Ascending aorta (tissue), 2 donors: ENCODE measurements around the gene PKD1L1. TPM values are rescaled to one million over a fixed set of nuclear protein-coding genes. Genes with fewer than 3 reads are reported as not detected.
"Not testable (repeated sequence)": the region's sequence is repeated elsewhere in the genome, so short reads cannot be mapped to it uniquely, and the experiment has no call there.

Experiments used
- DNase-seq, 2 donors: peaks; one replicate each; pipeline ENCODE4 v3.0.0-alpha.2; 2019; ENCODE audit warnings: low spot score in 2 of 2
- H3K27ac ChIP-seq, 2 donors: fragments of 200-600 bp; sonication (generic); one replicate each; pipeline ENCODE4 v1.5.1; 2016 to 2017; ENCODE audit warnings: mild to moderate bottlenecking in 1 of 2
- H3K27me3 ChIP-seq: fragments of 200-600 bp; sonication (generic); one replicate; pipeline ENCODE4 v1.5.1; 2017
- H3K36me3 ChIP-seq, 2 donors: fragments of 200-600 bp; sonication (generic); one replicate each; pipeline ENCODE4 v1.5.1; 2016
- H3K4me1 ChIP-seq, 2 donors: fragments of 200-600 bp; sonication (generic); one replicate each; pipeline ENCODE4 v1.5.1; 2016 to 2017; ENCODE audit warnings: mild to moderate bottlenecking in 1 of 2
- H3K4me3 ChIP-seq, 2 donors: fragments of 200-600 bp; sonication (generic); one replicate each; pipeline ENCODE4 v1.5.1; 2016 to 2017; ENCODE audit warnings: mild to moderate bottlenecking in 1 of 2
- H3K9me3 ChIP-seq, 2 donors: fragments of 200-600 bp; sonication (generic); one replicate each; pipeline ENCODE4 v1.5.1; 2016
- intact Hi-C: fragments of 100-400 bp; cut with DNase I; formaldehyde crosslinking; loops from one replicate; pipeline ENCODE4 v1.15.1; 2023
- total RNA-seq: library from RNA; depleted of rRNA; stranded (reverse); fragments of >200 nt; gene quantifications from one replicate; pipeline ENCODE4 v1.1.0, GENCODE V29; 2016
- TF ChIP-seq, protein P1 (sequence below), 3 experiments: fragments of 200-600 bp in 2 of 3; fragments of 450-650 bp in 1 of 3; sonication (generic) in 2 of 3; IDR thresholded peaks; one replicate each; pipeline ENCODE4 v1.5.1; 2016 to 2019; ENCODE audit warnings: antibody characterized with exemption in 3 of 3, mild to moderate bottlenecking in 1 of 3, moderate library complexity in 1 of 3

PKD1L1 gene
- total RNA-seq, 1 donor from 2014 or later = 1.1 TPM

DNA sequence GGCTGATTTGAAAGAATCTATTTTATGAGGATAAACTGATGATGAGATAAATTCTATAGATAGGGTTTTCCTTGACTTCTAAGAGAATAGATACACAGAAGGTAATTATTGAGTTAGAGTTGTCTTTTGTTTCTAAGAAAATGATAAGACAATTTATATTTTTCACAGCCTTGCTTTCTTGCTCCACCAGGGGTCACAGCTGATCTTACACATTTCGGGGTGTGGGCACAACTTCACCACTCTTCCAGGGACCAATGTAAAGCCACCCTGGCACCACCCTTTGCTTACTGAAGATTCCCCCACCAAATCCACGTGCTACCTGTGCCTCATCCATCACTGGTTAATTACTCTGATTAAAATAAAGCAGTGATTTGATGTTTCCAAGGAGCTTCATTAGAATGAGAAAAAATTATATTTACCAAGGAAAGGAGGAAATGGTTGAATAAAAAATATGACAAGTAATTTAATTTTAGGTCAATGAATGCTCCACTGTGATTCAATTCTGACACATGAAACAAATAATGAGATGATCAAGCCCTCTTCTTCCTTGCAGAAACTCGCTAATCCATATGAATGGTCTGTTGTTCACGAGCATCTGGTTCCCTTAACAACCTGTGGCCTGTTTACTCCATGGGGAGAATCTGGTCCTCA, 189.1 kb downstream of the PKD1L1 start:
- no peak for DNase-seq
- Histone ChIP-seq H3K36me3 (no peaks in the 10 kb centered on the region), H3K4me1 (peaks cover 0 to 15% of the 10 kb centered on the region in 2 donors), H3K27me3 (no peaks in the 10 kb centered on the region), H3K9me3 (no peaks in the 10 kb centered on the region), H3K27ac (peak overlapping the region; percentile 63 to 86), H3K4me3 (no peak overlapping the region)
- intact Hi-C loops = loop anchor here (5.0 to 10.0 kb wide), 5 partner anchors 58 to 326 kb away; partner anchors contain the start of genes TNS3 and UPP1
- TF ChIP-seq, protein P1, sequence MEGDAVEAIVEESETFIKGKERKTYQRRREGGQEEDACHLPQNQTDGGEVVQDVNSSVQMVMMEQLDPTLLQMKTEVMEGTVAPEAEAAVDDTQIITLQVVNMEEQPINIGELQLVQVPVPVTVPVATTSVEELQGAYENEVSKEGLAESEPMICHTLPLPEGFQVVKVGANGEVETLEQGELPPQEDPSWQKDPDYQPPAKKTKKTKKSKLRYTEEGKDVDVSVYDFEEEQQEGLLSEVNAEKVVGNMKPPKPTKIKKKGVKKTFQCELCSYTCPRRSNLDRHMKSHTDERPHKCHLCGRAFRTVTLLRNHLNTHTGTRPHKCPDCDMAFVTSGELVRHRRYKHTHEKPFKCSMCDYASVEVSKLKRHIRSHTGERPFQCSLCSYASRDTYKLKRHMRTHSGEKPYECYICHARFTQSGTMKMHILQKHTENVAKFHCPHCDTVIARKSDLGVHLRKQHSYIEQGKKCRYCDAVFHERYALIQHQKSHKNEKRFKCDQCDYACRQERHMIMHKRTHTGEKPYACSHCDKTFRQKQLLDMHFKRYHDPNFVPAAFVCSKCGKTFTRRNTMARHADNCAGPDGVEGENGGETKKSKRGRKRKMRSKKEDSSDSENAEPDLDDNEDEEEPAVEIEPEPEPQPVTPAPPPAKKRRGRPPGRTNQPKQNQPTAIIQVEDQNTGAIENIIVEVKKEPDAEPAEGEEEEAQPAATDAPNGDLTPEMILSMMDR (IDR thresholded peaks at IDR 0.05) = peak in 1 of 3 experiments; percentile 14

DNA sequence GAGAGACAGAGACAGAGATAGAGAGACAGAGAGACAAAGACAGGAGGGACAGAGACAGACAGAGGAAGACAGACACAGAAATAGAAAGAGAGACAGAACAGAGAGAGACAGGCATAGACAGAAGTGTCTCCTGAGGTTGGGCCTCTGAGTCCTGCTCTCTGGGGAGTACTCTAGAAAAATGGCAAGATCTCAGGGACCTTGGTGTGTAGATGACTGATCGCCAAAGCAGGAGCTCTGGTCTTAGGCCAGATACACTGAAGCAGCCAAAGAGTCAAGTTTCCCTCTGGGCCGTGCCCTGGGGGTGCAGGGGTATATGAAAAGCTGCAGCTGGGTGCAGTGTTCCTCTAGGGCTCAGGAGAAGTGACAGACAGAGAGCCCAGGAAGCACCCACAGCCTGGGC, 189.7 kb downstream of the PKD1L1 start:
- Histone ChIP-seq H3K27me3 (no peaks in the 10 kb centered on the region), H3K36me3 (no peaks in the 10 kb centered on the region), H3K4me1 (peaks cover 0 to 14% of the 10 kb centered on the region in 2 donors), H3K27ac (peak overlapping the region; percentile 63 to 86), H3K4me3 (no peak overlapping the region), H3K9me3 (no peaks in the 10 kb centered on the region)
- TF ChIP-seq, protein P1 (IDR thresholded peaks at IDR 0.05) = no peak
- peak in 1 of 2 donors; percentile 84 for DNase-seq
- intact Hi-C loops = loop anchor here (1.0 to 10.0 kb wide), 6 partner anchors 13 to 326 kb away; partner anchors contain the start of genes TNS3 and UPP1

DNA sequence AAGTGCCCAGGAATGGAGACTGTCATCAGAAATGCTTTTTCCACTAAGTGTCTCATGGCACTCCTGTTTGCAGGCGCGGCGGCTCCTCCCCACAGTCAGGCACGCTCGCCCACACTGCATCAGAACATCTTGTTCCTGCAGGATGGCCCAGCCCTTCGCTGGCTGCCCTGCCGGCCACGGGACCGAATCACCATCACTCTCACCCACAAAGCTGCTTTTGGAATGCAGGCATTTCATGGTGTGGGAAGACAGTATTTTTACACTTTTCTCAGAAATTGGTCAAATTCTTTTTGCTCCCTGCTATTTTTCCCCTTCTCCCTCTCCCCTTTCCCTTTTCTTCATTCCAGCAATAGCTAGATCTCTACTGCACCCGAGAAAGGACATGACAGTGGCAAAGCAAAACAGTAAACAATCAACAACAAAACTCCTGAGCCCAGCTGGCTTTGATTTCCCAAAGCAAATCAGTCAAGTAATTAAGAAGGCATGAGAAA, 190.3 kb downstream of the PKD1L1 start:
- no peak overlapping the region for H3K4me3 ChIP-seq
- no peaks in the 10 kb centered on the region for H3K36me3 ChIP-seq
- DNase-seq = peak; percentile 63 to 93
- peak overlapping the region; percentile 70 to 86 for H3K27ac ChIP-seq
- intact Hi-C loops = loop anchor here (1.0 to 10.0 kb wide), 6 partner anchors 13 to 327 kb away; partner anchors contain the start of genes TNS3 and UPP1
- H3K9me3 ChIP-seq = no peaks in the 10 kb centered on the region
- H3K27me3 ChIP-seq = no peaks in the 10 kb centered on the region
- TF ChIP-seq, protein P1 (IDR thresholded peaks at IDR 0.05) = no peak
- peaks cover 0 to 12% of the 10 kb centered on the region in 2 donors for H3K4me1 ChIP-seq

DNA sequence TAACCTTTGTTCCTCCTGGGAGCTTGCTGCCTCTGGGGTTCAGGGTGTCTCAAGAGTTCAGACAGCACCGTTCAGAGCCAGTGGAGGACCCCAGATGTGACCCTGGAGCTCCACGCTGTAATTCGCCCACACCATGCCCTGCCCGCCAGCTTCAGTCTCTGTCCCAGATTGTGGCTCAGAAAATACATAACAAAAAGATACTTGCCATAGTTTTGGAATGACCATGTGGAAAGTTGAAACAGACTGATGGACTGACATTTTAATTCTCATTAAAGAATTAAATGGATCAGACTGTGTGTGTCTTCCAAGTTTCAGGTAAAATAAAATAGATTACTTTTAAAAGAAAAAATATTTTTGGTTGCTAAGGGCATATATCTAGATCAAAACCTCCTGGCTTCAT, 191.6 kb downstream of the PKD1L1 start:
- H3K4me1 ChIP-seq = peaks cover 0 to 12% of the 10 kb centered on the region in 2 donors
- H3K27ac ChIP-seq = peak overlapping the region; percentile 70 to 86
- intact Hi-C loops = loop anchor here (5.0 to 10.0 kb wide), 5 partner anchors 61 to 328 kb away; partner anchors contain the start of genes TNS3 and UPP1

DNA sequence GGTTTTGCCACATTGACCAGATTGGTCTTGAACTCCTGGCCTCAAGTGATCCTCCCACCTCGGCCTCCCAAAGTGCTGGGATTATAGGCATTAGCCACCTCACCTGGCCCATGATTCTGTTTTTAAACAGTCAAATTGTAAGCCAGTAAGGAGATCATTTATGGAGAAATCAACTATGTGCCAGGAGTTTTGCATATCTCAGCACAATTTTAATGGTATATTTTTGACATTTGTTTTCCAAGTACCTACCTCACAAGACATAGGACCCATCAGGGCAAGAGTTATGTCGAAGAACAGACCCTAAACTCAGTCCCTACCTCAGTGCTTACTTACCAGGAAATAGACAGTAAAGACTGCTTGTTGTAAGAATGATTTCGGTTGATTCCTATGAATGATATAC, 193.0 kb downstream of the PKD1L1 start:
- intact Hi-C loops = loop anchor here (5.0 to 10.0 kb wide), 5 partner anchors 62 to 330 kb away; partner anchors contain the start of genes TNS3 and UPP1
- no peak overlapping the region for H3K27ac ChIP-seq
- H3K36me3 ChIP-seq = no peaks in the 10 kb centered on the region
- TF ChIP-seq, protein P1 (IDR thresholded peaks at IDR 0.05) = no peak
- H3K9me3 ChIP-seq = no peaks in the 10 kb centered on the region
- peaks cover 0 to 15% of the 10 kb centered on the region in 2 donors for H3K4me1 ChIP-seq
- H3K27me3 ChIP-seq = no peaks in the 10 kb centered on the region
- no peak for DNase-seq
- H3K4me3 ChIP-seq = no peak overlapping the region

More for the DNA sequence above, 191.6 kb downstream of the PKD1L1 start:
- Histone ChIP-seq H3K9me3 (no peaks in the 10 kb centered on the region), H3K36me3 (no peaks in the 10 kb centered on the region), H3K27me3 (no peaks in the 10 kb centered on the region), H3K4me3 (no peak overlapping the region)
- TF ChIP-seq, protein P1 (IDR thresholded peaks at IDR 0.05) = no peak
- DNase-seq = no peak

DNA sequence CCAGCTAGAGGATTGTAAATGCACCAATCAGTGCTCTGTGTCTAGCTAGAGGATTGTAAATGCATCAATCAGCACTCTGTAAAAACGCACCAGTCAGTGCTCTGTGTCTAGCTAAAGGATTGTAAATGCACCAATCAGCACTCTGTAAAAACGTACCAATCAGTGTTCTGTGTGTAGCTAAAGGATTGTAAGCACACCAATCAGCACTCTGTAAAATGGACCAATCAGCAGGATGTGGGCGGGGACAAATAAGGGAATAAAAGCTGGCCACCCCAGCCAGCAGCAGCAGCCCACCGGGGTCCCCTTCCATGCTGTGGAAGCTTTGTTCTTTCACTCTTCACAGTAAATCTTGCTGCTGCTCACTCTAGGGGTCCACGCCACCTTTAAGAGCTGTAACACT, 196.5 kb downstream of the PKD1L1 start:
- H3K9me3 ChIP-seq, H3K4me1 ChIP-seq, DNase-seq, H3K27me3 ChIP-seq, H3K36me3 ChIP-seq, H3K4me3 ChIP-seq, H3K27ac ChIP-seq: not testable (repeated sequence)
- intact Hi-C loops = loop anchor here (10.0 kb wide), 1 partner anchor 333 kb away; the partner anchor contains the start of gene UPP1
